HG02588 (cell line): ENCODE results near the gene CFAP45.
"Not testable (repeated sequence)": the region's sequence is repeated elsewhere in the genome, so short reads cannot be mapped to it uniquely, and the experiment has no call there.

Experiments used
- ATAC-seq: cut with Tn5 transposase; IDR thresholded peaks from one replicate; pipeline ENCODE4 v1.9.1; 2021; ENCODE audit warnings: mild to moderate bottlenecking, moderate library complexity; ENCODE audit not compliant: unreplicated experiment

Gene CFAP45

DNA sequence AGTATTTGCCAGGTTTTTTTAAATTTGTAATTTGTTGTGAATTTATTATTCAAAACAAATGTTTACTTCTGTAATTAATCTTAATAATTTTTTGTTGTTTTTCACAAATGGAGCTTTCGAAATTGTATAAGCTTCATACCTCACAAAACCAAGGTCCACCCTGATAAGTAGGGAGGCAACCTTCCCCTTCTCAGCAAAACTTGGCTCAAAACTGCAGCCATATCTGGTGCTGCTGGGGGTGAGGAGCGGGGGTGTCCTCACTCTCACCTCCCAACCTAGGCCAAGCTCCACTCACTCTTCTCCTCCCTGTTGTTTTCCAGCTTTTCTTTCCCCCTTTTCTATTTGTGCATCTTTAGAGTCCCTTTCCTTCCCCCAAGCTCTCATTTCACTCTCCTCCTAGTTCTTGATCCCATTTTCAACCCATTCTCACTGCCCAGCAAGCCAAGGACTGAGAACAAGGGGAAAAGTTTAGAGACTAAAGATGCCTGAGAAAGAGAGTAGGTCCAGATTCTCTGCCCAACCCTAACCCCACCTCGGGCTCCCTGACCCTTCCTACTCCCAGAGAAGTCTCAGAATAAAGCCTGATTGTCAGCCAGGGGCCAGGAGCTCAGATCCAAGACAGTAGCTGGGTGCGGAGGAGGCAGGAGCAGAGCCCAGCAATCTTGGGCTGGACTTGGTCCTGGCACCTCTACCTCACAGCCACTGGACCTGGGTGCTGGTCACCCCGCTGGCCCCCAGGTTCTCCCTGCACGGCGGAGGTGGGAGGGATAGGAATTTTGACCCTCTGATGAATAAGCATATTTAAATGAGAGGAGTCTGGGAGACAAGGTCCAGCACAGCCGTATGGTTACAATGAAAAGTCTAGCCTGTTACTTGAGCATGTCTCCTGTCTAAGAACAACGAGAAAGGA, 8.3 kb upstream of the CFAP45 start:
- ATAC-seq, result no peak

- ATAC-seq, result no peak
Measured at GRCh38 chr1:159906960-159907359, 7.0 kb upstream of the CFAP45 start.

DNA sequence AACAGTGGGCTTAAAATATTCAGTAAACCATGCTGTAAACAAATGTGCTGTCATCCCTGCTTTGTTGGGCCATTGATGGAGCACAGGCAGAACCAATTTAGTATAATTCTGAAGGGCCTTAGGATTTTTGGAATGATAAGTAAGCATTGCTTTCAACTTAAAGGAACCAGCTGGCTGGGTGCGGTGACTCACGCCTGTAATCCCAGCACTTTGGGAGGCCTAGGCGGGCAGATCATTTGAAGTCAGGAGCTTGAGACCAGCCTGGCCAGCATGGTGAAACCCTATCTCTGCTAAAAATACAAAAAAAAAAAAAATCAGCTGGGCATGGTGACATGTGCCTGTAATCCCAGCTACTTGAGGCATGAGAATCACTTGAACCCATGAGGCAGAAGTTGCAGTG, 4.1 kb upstream of the CFAP45 start:
- ATAC-seq, result not testable (repeated sequence)

GRCh38 chr1:159902541-159902940, 2.6 kb upstream of the CFAP45 start:
- no peak for ATAC-seq

DNA sequence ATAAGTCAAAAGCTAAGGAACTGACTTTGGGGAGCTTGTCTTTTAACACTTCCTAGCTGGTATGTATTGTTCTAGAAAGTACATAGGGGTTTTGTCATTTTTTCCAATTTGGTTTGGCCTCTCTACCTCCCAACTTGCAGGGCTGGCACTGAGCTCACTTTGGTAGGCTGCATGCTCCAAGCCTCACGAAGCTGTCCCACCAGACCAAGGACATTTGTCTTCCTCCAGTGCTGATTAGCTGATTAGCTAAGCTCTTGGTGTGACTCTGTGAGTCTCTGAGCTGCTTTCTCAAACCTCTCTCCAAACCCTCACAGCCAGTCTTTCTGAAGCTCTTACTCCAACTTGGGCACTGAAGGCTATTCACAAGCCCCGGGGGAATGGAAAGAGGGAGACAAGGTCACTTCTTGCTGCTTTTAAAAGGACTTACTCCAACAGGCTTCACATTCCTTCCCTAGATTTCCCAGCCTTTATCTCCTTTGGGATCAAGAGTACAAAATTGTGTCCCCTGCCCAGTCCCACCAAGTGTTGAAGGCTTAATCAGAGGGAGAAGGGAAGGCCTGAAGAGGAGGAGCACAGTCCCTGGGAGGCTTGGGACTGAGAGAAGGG, 893 bp upstream of the CFAP45 start:
- ATAC-seq, result no peak

DNA sequence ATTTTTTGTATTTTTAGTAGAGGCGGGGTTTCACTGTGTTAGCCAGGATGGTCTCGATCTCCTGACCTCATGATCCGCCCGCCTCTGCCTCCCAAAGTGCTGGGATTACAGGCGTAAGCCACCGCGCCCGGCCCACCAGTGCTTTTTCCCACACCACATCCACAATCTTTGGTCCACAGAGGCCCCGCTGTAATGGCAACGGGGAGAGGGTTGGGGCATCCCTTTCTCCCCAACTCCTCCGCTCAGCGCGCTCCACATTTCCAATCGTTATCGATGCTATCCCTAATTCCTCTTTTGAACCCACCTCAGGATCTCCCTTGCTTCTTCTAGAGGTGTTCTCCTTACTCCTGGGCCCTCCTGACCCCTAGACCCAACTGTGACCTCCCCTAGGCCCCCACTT, 331 bp downstream of the CFAP45 start:
- not testable (repeated sequence) for ATAC-seq

GRCh38 chr1:159898527-159898926, 1.4 kb downstream of the CFAP45 start:
- ATAC-seq, result no peak

DNA sequence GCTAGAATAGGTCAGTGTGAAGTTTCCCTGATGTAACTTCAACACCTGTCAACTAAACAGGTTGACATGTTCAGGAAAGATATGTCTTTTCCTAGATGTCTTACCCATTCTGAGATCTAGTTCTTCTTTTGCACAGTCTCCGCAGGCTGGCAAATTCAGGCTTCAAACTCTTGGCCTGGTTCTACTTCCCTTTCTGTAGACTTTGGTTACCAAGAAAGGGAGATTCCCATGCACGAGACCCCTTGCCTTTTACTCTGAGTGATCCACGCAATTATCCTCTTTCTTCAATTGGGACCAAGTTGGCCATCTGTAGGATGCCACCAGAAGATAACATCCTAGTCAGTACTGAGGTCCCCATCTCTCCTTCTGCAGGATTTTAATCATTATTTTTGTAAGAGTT, 2.0 kb downstream of the CFAP45 start:
- ATAC-seq, result no peak

GRCh38 chr1:159896546-159896930, 3.4 kb downstream of the CFAP45 start:
- no peak for ATAC-seq

- ATAC-seq, result no peak
Measured at GRCh38 chr1:159895836-159896545, 4.0 kb downstream of the CFAP45 start.

- ATAC-seq, result no peak
Measured at GRCh38 chr1:159895286-159895685, 4.7 kb downstream of the CFAP45 start.

DNA sequence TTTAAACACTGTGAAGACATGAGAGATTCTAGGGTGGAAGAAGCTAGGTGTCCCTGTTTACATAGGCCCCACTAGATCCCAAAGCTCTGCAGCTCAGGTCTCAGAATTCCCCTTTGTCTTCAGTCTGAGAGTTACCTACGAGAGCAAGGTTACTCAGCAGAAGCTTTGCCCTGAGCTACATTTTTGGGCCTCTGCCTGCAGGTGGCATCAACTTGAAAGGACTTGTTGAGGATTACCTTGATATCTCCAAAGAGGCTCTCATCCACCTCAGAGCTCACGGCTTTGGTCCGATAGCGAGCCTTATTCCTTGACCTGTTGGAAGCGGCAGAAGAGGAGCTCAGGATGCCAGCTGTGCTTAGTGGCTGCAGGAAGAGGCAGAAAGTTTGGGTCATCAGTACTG, 7.0 kb downstream of the CFAP45 start:
- no peak for ATAC-seq

GRCh38 chr1:159891275-159892157, 8.4 kb downstream of the CFAP45 start:
- ATAC-seq, result peak; percentile 75

DNA sequence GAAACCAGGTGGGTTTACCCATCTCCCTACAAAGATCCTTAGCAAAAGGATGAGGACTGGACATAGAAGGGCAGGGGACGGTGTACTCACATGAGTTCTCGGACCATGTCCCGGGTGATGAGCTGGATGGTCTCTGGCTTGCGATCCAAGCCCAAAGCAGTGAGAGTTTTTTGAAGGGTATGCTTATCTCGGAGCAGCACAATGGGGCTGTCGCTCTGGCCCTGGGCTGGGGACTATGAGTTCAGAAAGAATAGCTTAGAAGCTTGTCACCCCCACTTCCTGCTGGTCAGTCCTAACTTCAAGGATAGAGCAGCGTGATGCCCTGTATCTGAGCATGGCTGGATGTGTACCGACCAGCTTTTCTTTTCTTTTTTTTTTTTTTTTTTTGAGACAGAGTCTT, 9.6 kb downstream of the CFAP45 start:
- no peak for ATAC-seq

- ATAC-seq, result peak; percentile 91
Measured at GRCh38 chr1:159889821-159890252, 10.1 kb downstream of the CFAP45 start.

DNA sequence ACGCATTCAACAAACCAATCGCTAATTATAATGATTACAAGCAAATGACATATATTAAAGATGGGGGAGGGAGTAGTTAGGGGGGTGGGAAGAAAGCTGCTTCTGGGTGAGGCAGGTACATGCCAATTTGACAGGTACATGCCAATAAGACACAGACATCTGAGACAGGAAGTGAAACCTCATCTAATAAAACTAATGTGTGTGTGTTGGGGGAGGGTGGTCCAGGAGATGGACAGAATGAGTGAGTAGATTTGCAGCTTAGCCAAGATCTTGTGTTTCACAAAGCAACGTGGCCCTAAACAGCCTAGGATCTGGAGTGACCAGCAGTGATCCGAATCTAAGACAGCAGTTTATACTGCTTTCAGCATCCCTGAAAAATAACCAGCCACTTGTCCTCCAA, 10.8 kb downstream of the CFAP45 start:
- ATAC-seq, result no peak

DNA sequence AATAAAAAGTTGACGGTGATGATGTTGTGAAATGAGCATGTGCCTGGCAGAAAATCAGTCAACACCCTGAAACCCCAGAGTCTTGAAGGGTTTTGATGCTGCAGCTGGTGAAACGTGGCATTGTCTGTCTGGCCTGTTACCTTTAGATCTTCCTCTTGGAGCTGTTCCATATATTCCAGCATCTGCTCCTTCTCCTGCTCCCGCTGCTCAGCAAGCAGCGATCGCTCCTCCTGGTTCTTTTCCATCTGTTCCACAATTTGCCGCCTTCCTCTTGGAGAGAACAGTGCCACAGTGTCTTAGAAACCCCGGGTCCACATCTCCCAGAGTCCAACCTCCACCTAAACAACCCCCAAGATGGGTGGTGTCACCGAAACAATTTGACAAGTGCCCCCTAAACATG, 15.7 kb downstream of the CFAP45 start:
- no peak for ATAC-seq

DNA sequence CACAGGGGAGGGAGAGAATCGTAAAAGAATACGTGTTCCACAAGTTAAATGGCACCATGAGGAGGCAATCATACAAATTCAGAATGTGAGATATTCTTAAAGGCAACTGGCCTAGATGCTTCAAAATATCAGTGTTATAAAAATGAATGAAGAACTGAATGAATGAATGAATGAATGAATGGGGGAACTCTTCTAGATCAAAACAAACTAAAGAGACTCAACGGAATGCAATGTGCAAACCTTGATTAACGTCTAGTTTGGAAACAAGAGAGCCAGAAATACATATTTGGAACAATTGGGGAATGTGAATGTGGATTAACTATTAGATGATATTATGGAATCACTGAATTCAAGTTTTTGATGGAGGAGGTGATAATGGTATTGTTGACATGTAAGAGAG, 16.8 kb downstream of the CFAP45 start:
- no peak for ATAC-seq

DNA sequence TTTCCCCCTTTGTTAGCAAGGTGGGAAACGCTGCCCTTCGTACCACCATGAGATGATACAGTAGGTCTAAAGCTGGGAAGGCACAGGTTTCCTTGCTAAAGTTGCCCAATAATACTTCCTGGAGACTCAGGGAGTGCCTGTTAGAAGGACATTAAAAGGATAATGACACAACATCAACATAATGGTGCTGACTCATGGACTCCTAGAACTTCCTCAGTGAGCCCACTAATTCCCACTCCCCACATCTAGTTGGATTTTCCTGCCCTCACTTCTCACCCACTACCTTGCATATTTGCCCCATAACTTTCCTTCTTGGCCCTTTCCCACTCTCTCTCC, 17.5 kb downstream of the CFAP45 start:
- no peak for ATAC-seq

DNA sequence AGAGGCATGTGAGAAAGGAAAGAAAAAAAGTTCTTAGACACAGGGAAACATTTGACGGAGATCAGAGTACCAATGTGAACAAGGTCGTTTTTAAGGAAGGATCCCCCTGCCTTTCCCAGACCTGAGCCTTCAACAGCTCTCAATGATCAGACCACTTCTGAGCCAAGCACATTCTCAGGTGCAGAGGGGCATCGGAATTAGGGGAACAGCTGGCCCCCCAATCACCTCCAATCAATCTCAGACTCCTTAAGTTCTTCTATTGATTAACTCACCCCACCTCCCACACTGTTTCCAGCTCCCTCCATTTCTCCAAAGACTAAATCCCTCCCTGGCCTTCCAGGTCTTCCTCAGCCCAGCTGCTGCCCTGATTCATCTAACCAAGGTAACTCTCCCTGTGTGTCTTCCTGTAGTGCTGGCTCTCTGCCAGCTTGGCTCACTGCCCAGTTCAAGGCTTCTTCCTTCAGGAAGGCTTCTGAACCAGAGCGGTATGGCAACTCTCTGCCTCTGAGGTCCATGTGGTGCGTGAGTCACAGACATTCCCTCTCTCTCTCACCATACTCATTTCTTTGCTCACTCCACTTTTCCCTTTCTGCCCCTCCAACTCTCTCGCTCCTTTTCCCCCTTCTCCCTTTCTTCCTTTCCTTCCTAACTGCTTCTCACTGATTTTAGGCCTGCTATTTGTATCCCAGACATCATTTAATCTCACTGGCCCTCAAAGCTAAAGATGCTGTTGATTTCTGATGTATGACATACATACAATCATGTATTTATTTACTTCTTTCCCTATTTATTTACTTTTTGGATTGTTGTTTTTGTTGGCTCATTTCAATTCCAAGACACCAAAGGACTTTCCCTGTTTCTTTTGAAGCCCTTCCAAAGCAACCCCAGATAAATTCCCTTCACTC, 18.1 kb downstream of the CFAP45 start:
- ATAC-seq, result no peak
